ENCODE measurements around the gene EEF2KMT. TPM values are rescaled to one million over a fixed set of nuclear protein-coding genes. Genes with fewer than 3 reads are reported as not detected.

The EEF2KMT gene
- total and polyA plus RNA-seq, 8 donors, result 2.5 to 8.2 (median 4.6) TPM

DNA sequence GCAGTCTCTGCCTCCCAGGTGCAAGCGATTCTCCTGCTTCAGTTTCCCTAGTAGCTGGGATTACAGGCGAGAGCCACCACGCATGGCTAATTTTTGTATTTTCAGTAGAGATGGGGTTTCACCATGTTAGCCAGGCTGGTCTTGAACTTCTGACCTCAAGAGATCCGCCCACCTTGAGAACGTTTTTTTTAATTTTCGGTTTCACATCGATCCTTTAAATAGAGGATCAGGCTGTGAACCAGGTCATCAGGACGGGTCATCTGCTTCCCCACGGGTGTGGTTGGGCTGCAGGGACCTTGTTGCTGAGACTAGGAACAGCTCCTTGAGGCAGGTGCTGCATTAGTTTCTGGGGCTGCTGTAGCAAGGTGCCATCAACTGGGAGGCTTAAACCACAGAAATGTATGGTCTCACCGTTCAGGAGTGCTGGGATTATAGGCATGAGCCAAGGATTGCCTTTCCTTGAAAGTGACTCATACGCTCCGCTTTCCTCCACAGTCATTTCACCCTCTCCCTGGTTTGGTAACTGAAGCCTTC is 55.9 kb downstream of the EEF2KMT start:
- Histone ChIP-seq H3K27ac (no peak overlapping the region), H3K36me3 (no peaks in the 10 kb centered on the region), H3K4me3 (no peak overlapping the region), H3K4me1 (peaks cover 0 to 6% (median 3%) of the 10 kb centered on the region in 3 donors), H3K27me3 (no peaks in the 10 kb centered on the region), H3K9me3 (no peaks in the 10 kb centered on the region)
- TF ChIP-seq, protein P1, sequence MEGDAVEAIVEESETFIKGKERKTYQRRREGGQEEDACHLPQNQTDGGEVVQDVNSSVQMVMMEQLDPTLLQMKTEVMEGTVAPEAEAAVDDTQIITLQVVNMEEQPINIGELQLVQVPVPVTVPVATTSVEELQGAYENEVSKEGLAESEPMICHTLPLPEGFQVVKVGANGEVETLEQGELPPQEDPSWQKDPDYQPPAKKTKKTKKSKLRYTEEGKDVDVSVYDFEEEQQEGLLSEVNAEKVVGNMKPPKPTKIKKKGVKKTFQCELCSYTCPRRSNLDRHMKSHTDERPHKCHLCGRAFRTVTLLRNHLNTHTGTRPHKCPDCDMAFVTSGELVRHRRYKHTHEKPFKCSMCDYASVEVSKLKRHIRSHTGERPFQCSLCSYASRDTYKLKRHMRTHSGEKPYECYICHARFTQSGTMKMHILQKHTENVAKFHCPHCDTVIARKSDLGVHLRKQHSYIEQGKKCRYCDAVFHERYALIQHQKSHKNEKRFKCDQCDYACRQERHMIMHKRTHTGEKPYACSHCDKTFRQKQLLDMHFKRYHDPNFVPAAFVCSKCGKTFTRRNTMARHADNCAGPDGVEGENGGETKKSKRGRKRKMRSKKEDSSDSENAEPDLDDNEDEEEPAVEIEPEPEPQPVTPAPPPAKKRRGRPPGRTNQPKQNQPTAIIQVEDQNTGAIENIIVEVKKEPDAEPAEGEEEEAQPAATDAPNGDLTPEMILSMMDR (IDR thresholded peaks at IDR 0.05), result no peak
- 68 to 76% methylated on average over 12 of the region's 12 CpGs for WGBS, 2 donors
- intact Hi-C loops (cut with DNase I), result no loop called here
- FAIRE-seq, result no peak
- ATAC-seq, result no peak
- peak in 1 of 6 donors; percentile 11 for DNase-seq

DNA sequence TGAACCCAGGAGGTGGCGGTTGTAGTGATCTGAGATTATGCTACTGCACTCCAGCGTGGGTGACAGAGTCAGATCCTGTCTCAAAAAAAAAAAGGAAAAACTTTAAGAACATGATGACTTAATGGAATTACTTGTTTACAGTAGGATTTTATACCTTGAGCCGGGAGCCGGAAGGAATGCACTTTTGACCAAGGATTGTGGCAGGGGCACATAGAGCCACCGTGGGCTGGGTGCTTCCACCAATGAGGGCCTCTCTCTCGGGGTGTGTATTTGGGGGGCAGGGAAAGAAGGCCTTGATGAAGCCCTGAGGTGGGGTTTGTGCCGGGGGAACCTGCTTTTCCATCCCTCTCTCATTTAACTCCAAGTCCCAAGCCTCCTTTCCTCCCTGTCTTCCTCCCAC is 57.1 kb downstream of the EEF2KMT start:
- no peaks in the 10 kb centered on the region for H3K9me3 ChIP-seq
- no peaks in the 10 kb centered on the region for H3K27me3 ChIP-seq
- no peak overlapping the region for H3K27ac ChIP-seq
- 62 to 71% methylated on average over 7 of the region's 7 CpGs for WGBS, 2 donors
- FAIRE-seq (no peak), DNase-seq (no peak), ATAC-seq (no peak)
- intact Hi-C loops (cut with DNase I), result no loop called here
- no peak overlapping the region for H3K4me3 ChIP-seq
- H3K4me1 ChIP-seq, result peaks cover 8 to 17% (median 13%) of the 10 kb centered on the region in 3 donors
- no peaks in the 10 kb centered on the region for H3K36me3 ChIP-seq
- TF ChIP-seq, protein P1 (IDR thresholded peaks at IDR 0.05), result no peak

DNA sequence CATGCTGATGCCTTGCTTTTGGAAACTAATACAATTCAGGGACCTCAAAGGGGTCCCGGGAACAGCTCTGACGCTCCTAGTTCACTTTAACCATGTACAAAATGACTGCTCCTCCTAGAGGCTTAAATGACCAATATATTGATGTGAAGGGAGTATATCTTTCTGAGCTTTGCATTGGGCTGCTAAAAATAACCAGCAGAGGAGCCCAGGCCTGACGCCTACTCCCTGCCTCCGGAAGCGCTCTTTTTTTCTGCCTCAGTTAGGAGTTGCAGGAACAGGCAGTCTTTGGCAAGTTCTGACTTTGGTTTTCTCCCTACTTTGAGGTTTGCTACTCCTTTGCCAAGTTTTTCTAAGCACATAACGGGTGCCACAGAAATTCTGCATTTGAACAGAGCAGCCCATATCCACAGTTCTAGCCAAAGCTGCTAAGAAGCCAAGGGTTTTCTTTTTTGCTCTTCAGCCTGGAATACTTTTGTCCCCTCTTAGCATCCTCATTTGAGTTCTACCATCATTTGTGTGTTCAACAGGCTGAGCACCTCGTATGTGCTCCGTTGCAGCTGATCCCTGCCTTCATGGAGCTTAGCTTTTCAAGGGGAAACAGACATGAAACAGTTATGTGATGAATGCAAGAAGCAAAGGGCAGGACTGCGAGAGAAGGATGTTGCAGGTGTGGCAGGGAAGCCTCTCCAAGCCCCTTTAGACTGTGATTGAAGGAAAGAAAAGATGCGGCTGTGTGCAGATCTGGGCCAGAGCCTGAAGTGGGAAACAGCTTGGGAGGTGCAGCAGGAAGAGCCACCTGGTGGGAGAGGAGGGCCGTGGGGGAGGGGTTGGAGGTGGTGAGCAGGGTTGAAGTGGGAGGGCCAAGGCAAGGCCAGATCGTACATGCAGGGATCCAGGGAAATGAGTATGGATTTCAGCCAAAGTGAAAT is 61.1 kb downstream of the EEF2KMT start:
- Histone ChIP-seq H3K4me1 (peaks cover 14 to 31% (median 21%) of the 10 kb centered on the region in 3 donors), H3K36me3 (no peaks in the 10 kb centered on the region), H3K27me3 (no peaks in the 10 kb centered on the region), H3K4me3 (no peak overlapping the region), H3K9me3 (no peaks in the 10 kb centered on the region), H3K27ac (peak overlapping the region; percentile 44 to 88 (median 70))
- FAIRE-seq, result no peak
- 47 to 49% methylated on average over 12 of the region's 12 CpGs for WGBS, 2 donors
- intact Hi-C loops (cut with DNase I), result no loop called here
- no peak for DNase-seq
- peak in 1 of 4 donors; percentile 2 for ATAC-seq
- TF ChIP-seq, protein P1 (IDR thresholded peaks at IDR 0.05), result no peak

DNA sequence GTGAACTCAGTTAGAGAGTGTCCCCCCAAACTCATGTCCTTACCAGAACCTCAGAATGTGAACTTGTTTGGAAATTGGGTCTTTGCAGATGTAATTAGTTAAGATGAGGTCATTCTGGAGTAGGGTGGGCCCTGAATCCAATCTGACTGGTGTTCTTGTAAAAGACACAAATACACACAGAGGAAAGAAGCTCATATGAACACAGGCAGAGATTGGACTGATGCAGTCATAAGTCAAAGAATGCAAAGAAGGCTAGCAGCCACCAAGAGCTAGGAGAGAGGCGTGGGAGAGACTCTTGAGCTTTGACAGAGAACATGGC is 61.7 kb downstream of the EEF2KMT start:
- peak in 1 of 4 donors; percentile 3 for ATAC-seq
- DNase-seq, result no peak
- Histone ChIP-seq H3K9me3 (no peaks in the 10 kb centered on the region), H3K4me1 (peaks cover 14 to 31% (median 21%) of the 10 kb centered on the region in 3 donors), H3K27me3 (no peaks in the 10 kb centered on the region), H3K27ac (peak overlapping the region; percentile 44 to 88 (median 70)), H3K4me3 (no peak overlapping the region), H3K36me3 (no peaks in the 10 kb centered on the region)
- intact Hi-C loops (cut with DNase I), result no loop called here
- FAIRE-seq, result no peak
- TF ChIP-seq, protein P1 (IDR thresholded peaks at IDR 0.05), result no peak
- WGBS, 2 donors, result 83 to 88% methylated on average over 1 of the region's 1 CpG

Other genes with a start within 250 kb of the EEF2KMT start
- 10 to 100 TPM; 10.4 to 19.8 (median 12.9) TPM for gene PPL, start 160.6 kb downstream of the EEF2KMT start, total RNA-seq
- gene PPL, start 160.6 kb downstream of the EEF2KMT start, polyA plus RNA-seq, result 10 to 100 TPM; 15.7 to 27.2 TPM
- under 1 TPM; 0.22 to 0.79 (median 0.62) TPM for gene SEC14L5, start 139.5 kb downstream of the EEF2KMT start, total RNA-seq
- gene SEC14L5, start 139.5 kb downstream of the EEF2KMT start, polyA plus RNA-seq, result under 1 TPM; 0.27 to 0.40 TPM
- gene NAGPA, start 63.9 kb downstream of the EEF2KMT start, total RNA-seq, result 1 to 10 TPM; 3.7 to 7.0 (median 6.4) TPM
- 10 to 100 TPM in 1 of 2 donors, 1 to 10 TPM in 1; 8.3 to 10.0 TPM for gene NAGPA, start 63.9 kb downstream of the EEF2KMT start, polyA plus RNA-seq
- gene C16orf89, start 31.8 kb downstream of the EEF2KMT start, total RNA-seq, result 1 to 10 TPM in 5 of 6 donors, not detected in 1; 1.1 to 9.1 (median 5.2) TPM
- 1 to 10 TPM; 1.6 to 1.7 TPM for gene C16orf89, start 31.8 kb downstream of the EEF2KMT start, polyA plus RNA-seq
- gene ALG1, start 26.0 kb downstream of the EEF2KMT start, total RNA-seq, result 10 to 100 TPM; 13.0 to 23.3 (median 16.9) TPM
- 10 to 100 TPM; 14.1 to 15.3 TPM for gene ALG1, start 26.0 kb downstream of the EEF2KMT start, polyA plus RNA-seq

Data from pancreas (tissue), 10 donors.